Measurements from ENCODE around the gene UGT1A3.

The UGT1A3 gene

DNA sequence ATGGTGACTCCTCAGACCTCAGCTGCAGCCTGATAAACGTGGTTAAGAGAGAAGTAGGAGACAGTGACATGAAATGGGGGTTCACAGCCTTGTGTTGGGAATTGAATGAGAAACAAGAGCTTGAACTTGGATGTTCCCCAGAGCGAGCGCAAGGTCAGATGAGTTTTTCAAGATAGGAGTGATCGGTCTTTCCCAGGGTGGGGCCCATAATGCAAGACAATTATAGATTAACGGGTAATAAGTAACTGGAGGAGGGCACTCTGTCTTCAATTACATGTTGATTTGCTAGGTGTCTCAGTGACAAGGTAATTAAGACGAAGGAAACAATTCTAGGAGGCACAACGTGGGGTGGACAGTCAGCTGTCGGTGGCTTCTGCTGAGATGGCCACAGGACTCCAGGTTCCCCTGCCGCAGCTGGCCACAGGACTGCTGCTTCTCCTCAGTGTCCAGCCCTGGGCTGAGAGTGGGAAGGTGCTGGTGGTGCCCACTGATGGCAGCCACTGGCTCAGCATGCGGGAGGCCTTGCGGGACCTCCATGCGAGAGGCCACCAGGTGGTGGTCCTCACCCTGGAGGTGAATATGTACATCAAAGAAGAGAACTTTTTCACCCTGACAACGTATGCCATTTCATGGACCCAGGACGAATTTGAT lies 16.1 kb upstream of the UGT1A3 start, which contains the start of gene UGT1A5:
UGT1A5 (plus strand) TSS at position 297 of the 651 bp plus-strand sequence; CDS start at position 382, 85 bp downstream.
- H3K27ac ChIP-seq (replicated peaks) = no peak within 1 kb of the TSS
- no peaks in the 10 kb centered on the region for H3K27me3 ChIP-seq (ENCODE audit: insufficient read depth, poor library complexity, severe bottlenecking)
- TF ChIP-seq, protein P1, sequence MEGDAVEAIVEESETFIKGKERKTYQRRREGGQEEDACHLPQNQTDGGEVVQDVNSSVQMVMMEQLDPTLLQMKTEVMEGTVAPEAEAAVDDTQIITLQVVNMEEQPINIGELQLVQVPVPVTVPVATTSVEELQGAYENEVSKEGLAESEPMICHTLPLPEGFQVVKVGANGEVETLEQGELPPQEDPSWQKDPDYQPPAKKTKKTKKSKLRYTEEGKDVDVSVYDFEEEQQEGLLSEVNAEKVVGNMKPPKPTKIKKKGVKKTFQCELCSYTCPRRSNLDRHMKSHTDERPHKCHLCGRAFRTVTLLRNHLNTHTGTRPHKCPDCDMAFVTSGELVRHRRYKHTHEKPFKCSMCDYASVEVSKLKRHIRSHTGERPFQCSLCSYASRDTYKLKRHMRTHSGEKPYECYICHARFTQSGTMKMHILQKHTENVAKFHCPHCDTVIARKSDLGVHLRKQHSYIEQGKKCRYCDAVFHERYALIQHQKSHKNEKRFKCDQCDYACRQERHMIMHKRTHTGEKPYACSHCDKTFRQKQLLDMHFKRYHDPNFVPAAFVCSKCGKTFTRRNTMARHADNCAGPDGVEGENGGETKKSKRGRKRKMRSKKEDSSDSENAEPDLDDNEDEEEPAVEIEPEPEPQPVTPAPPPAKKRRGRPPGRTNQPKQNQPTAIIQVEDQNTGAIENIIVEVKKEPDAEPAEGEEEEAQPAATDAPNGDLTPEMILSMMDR (IDR thresholded peaks at IDR 0.05; ENCODE audit: insufficient read depth, low read length) = no peak
- no peak for TF ChIP-seq SPI1 (IDR thresholded peaks at IDR 0.05; ENCODE audit: borderline replicate concordance, low read depth)
- TF ChIP-seq REST (IDR thresholded peaks at IDR 0.05; ENCODE audit: insufficient replicate concordance, low read depth) = no peak
- no peak for TF ChIP-seq POLR2AphosphoS5 (IDR thresholded peaks at IDR 0.05; ENCODE audit: low read depth)
- TF ChIP-seq GABPA (IDR thresholded peaks at IDR 0.05; ENCODE audit: low read depth) = no peak
- DNase-seq (ENCODE audit: low read depth in 1 of 2, low spot score in 1 of 2) = no peak
- no peak within 1 kb of the TSS for H3K4me3 ChIP-seq (replicated peaks; ENCODE audit: insufficient read depth, low read length)

- DNase-seq (ENCODE audit: low read depth in 1 of 2, low spot score in 1 of 2) = no peak
- no peak overlapping the region for H3K27ac ChIP-seq (replicated peaks)
- no peaks in the 10 kb centered on the region for H3K27me3 ChIP-seq (ENCODE audit: insufficient read depth, poor library complexity, severe bottlenecking)
- no peak overlapping the region for H3K4me3 ChIP-seq (replicated peaks; ENCODE audit: insufficient read depth, low read length)
- TF ChIP-seq, protein P1 (IDR thresholded peaks at IDR 0.05; ENCODE audit: insufficient read depth, low read length) = no peak
- TF ChIP-seq POLR2AphosphoS5 (IDR thresholded peaks at IDR 0.05; ENCODE audit: low read depth) (no peak), REST (IDR thresholded peaks at IDR 0.05; ENCODE audit: insufficient replicate concordance, low read depth) (no peak), SPI1 (IDR thresholded peaks at IDR 0.05; ENCODE audit: borderline replicate concordance, low read depth) (no peak), GABPA (IDR thresholded peaks at IDR 0.05; ENCODE audit: low read depth) (no peak)
Observed at GRCh38 chr2:233713262-233713615, 15.6 kb upstream of the UGT1A3 start.

DNA sequence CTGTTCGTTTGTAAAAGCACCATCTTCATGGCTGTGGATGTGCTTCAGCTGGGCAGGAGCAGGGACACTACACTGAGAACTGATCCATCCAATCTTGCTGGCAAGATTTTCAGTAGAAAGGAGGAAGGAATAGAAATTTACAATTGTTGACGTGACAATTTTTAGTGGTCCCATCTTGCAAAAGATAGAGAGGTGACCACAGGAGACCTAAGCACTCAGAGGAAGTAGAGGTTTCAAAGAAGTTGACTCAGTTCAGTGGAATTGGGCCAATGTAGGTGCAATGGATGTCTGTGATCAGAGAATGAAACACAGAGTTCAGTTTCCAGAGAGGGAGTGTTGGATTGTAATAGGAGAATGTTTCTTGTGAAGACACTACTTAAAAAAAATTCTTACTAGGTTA lies 14.7 kb upstream of the UGT1A3 start:
- Histone ChIP-seq H3K4me3 (replicated peaks; ENCODE audit: insufficient read depth, low read length) (no peak overlapping the region), H3K27me3 (ENCODE audit: insufficient read depth, poor library complexity, severe bottlenecking) (no peaks in the 10 kb centered on the region), H3K27ac (replicated peaks) (no peak overlapping the region)
- TF ChIP-seq REST (IDR thresholded peaks at IDR 0.05; ENCODE audit: insufficient replicate concordance, low read depth) (no peak), GABPA (IDR thresholded peaks at IDR 0.05; ENCODE audit: low read depth) (no peak), POLR2AphosphoS5 (IDR thresholded peaks at IDR 0.05; ENCODE audit: low read depth) (no peak), SPI1 (IDR thresholded peaks at IDR 0.05; ENCODE audit: borderline replicate concordance, low read depth) (no peak)
- TF ChIP-seq, protein P1 (IDR thresholded peaks at IDR 0.05; ENCODE audit: insufficient read depth, low read length) = no peak
- no peak for DNase-seq (ENCODE audit: low read depth in 1 of 2, low spot score in 1 of 2)
